ENCODE results near the gene OR1S1. TPM values are rescaled to one million over a fixed set of nuclear protein-coding genes. Genes with fewer than 3 reads are reported as not detected.

The OR1S1 gene
- total RNA-seq, 1 donor from 2014 or later, result not detected

GRCh38 chr11:58179648-58180047 lies 32.9 kb upstream of the OR1S1 start:
- no peak for TF ChIP-seq CTCF (conservative IDR thresholded peaks at IDR 0.05)
- H3K9me3 Mint-ChIP-seq, result no peaks in the 10 kb centered on the region

GRCh38 chr11:58186938-58187337 lies 25.6 kb upstream of the OR1S1 start:
- TF ChIP-seq CTCF (conservative IDR thresholded peaks at IDR 0.05), result no peak
- no peak overlapping the region for H3K27ac Mint-ChIP-seq (ENCODE audit: unreplicated experiment)
- H3K4me1 Mint-ChIP-seq, result no peaks in the 10 kb centered on the region
- peaks cover 3% of the 10 kb centered on the region for H3K9me3 Mint-ChIP-seq
- DNase-seq (ENCODE audit: low read depth, low spot score), result no peak
- H3K36me3 Mint-ChIP-seq (ENCODE audit: low read depth), result no peaks in the 10 kb centered on the region
- H3K4me3 Mint-ChIP-seq, result no peak overlapping the region
- peaks cover 6% of the 10 kb centered on the region for H3K27me3 Mint-ChIP-seq (ENCODE audit: low read depth)

More at GRCh38 chr11:58179648-58180047, 32.9 kb upstream of the OR1S1 start:
- Mint-ChIP-seq H3K4me3 (no peak overlapping the region), H3K4me1 (no peaks in the 10 kb centered on the region), H3K27ac (ENCODE audit: unreplicated experiment) (no peak overlapping the region), H3K36me3 (ENCODE audit: low read depth) (no peaks in the 10 kb centered on the region), H3K27me3 (ENCODE audit: low read depth) (peaks cover 24% of the 10 kb centered on the region)
- no peak for DNase-seq (ENCODE audit: low read depth, low spot score)

GRCh38 chr11:58188770-58189169 lies 23.8 kb upstream of the OR1S1 start, which contains the start of gene OR9Q2:
Gene OR9Q2 (plus strand): TSS chr11:58189070. CDS start chr11:58190491, 1,421 bp downstream.
- H3K27ac Mint-ChIP-seq (ENCODE audit: unreplicated experiment), result no peak within 1 kb of the TSS
- no peaks in the 10 kb centered on the region for H3K4me1 Mint-ChIP-seq
- peaks cover 3% of the 10 kb centered on the region for H3K9me3 Mint-ChIP-seq
- DNase-seq (ENCODE audit: low read depth, low spot score), result no peak
- no peaks in the 10 kb centered on the region for H3K36me3 Mint-ChIP-seq (ENCODE audit: low read depth)
- H3K27me3 Mint-ChIP-seq (ENCODE audit: low read depth), result peaks cover 2% of the 10 kb centered on the region
- H3K4me3 Mint-ChIP-seq, result no peak within 1 kb of the TSS
- TF ChIP-seq CTCF (conservative IDR thresholded peaks at IDR 0.05), result no peak

- no peaks in the 10 kb centered on the region for H3K4me1 Mint-ChIP-seq
- H3K4me3 Mint-ChIP-seq, result no peak overlapping the region
- H3K36me3 Mint-ChIP-seq (ENCODE audit: low read depth), result no peaks in the 10 kb centered on the region
- peaks cover 3% of the 10 kb centered on the region for H3K9me3 Mint-ChIP-seq
- H3K27me3 Mint-ChIP-seq (ENCODE audit: low read depth), result peaks cover 2% of the 10 kb centered on the region
- no peak for DNase-seq (ENCODE audit: low read depth, low spot score)
- no peak for TF ChIP-seq CTCF (conservative IDR thresholded peaks at IDR 0.05)
- H3K27ac Mint-ChIP-seq (ENCODE audit: unreplicated experiment), result no peak overlapping the region
Observed at GRCh38 chr11:58192229-58192628, 20.3 kb upstream of the OR1S1 start.

- H3K27me3 Mint-ChIP-seq (ENCODE audit: low read depth), result peaks cover 2% of the 10 kb centered on the region
- H3K36me3 Mint-ChIP-seq (ENCODE audit: low read depth), result no peaks in the 10 kb centered on the region
- no peak overlapping the region for H3K27ac Mint-ChIP-seq (ENCODE audit: unreplicated experiment)
- peaks cover 3% of the 10 kb centered on the region for H3K9me3 Mint-ChIP-seq
- no peak for TF ChIP-seq CTCF (conservative IDR thresholded peaks at IDR 0.05)
- DNase-seq (ENCODE audit: low read depth, low spot score), result no peak
- no peaks in the 10 kb centered on the region for H3K4me1 Mint-ChIP-seq
- H3K4me3 Mint-ChIP-seq, result no peak overlapping the region
Observed at GRCh38 chr11:58193391-58193790, 19.1 kb upstream of the OR1S1 start.

- no peak for TF ChIP-seq CTCF (conservative IDR thresholded peaks at IDR 0.05)
- H3K27me3 Mint-ChIP-seq (ENCODE audit: low read depth), result no peaks in the 10 kb centered on the region
- H3K9me3 Mint-ChIP-seq, result peaks cover 7% of the 10 kb centered on the region
- no peak overlapping the region for H3K4me3 Mint-ChIP-seq
- H3K36me3 Mint-ChIP-seq (ENCODE audit: low read depth), result no peaks in the 10 kb centered on the region
- H3K4me1 Mint-ChIP-seq, result no peaks in the 10 kb centered on the region
- DNase-seq (ENCODE audit: low read depth, low spot score), result no peak
- H3K27ac Mint-ChIP-seq (ENCODE audit: unreplicated experiment), result no peak overlapping the region
Observed at GRCh38 chr11:58195939-58196338, 16.6 kb upstream of the OR1S1 start.
